RWPE1 (cell line): ENCODE data around the gene RNF220.

Source experiments
- CTCF ChIA-PET: fragments of 350-600 bp; sonication (Branson Sonifier 250); formaldehyde crosslinking; extraction: SDS; loops from one replicate; lab custom pipeline; 2021; lab: Yijun Ruan, JAX
- POLR2A ChIA-PET: fragments of 400-600 bp; formaldehyde crosslinking; extraction: SDS; loops from one replicate; lab custom pipeline; 2020; ENCODE audit warnings: antibody characterized with exemption; ENCODE audit not compliant: low non-redundant PET; lab: Yijun Ruan, JAX
- DNase-seq: peaks from one replicate; pipeline ENCODE4 v3.0.0; 2012; ENCODE audit warnings: low spot score
- H3K27ac ChIP-seq: fragments of 450-650 bp; 2 replicates; pipeline ENCODE4 v1.5.1; 2017
- CTCF ChIP-seq: fragments of 450-650 bp; conservative IDR thresholded peaks from 2 replicates; pipeline ENCODE4 v1.5.1; 2017; ENCODE audit warnings: low read depth, mild to moderate bottlenecking

RNF220 gene

GRCh38 chr1:44672254-44672955 is 267.4 kb downstream of the RNF220 start:
- ChIA-PET CTCF (interaction anchor here (0.7 kb wide), 1 partner anchor 1924 kb away, joined by 3 read pairs; no protein-coding TSS in a partner anchor), POLR2A (no interaction called here)
- TF ChIP-seq CTCF, result no peak
- no peak for DNase-seq
- no peak overlapping the region for H3K27ac ChIP-seq

- ChIA-PET POLR2A (interaction anchor here (0.6 kb wide), 1 partner anchor 8 kb away, joined by 3 read pairs; no protein-coding TSS in a partner anchor), CTCF (no interaction called here)
- DNase-seq, result no peak
- no peak for TF ChIP-seq CTCF
- H3K27ac ChIP-seq, result peak overlapping the region; percentile 93
Observed at GRCh38 chr1:44672961-44673674, 268.1 kb downstream of the RNF220 start.

GRCh38 chr1:44673675-44674112 is 268.6 kb downstream of the RNF220 start:
- DNase-seq, result no peak
- TF ChIP-seq CTCF, result no peak
- peak overlapping the region; percentile 93 for H3K27ac ChIP-seq
- POLR2A ChIA-PET, result interaction anchor here (0.5 to 0.6 kb wide), 4 partner anchors 9 to 146 kb away, joined by 3 to 6 read pairs (median 3); no protein-coding TSS in a partner anchor
- CTCF ChIA-PET, result interaction anchor here (0.6 to 0.8 kb wide), 2 partner anchors 21 to 638 kb away, joined by 3 to 4 read pairs; no protein-coding TSS in a partner anchor

- POLR2A ChIA-PET, result interaction anchor here (0.5 to 0.6 kb wide), 5 partner anchors 9 to 146 kb away, joined by 3 to 6 read pairs (median 3); no protein-coding TSS in a partner anchor
- no peak for TF ChIP-seq CTCF
- CTCF ChIA-PET, result interaction anchor here (0.6 to 0.8 kb wide), 2 partner anchors 22 to 639 kb away, joined by 3 to 4 read pairs; no protein-coding TSS in a partner anchor
Observed at GRCh38 chr1:44674113-44675000, 269.3 kb downstream of the RNF220 start, which contains the start of the genes ARMH1 and TMEM53. ARMH1 (plus strand) TSS chr1:44674714; CDS start chr1:44689698, 14,984 bp downstream. TMEM53 (minus strand) TSS chr1:44674481; CDS start chr1:44674391, 90 bp downstream.

GRCh38 chr1:44675186-44675585 is 270.1 kb downstream of the RNF220 start:
- no peak for TF ChIP-seq CTCF
- ChIA-PET POLR2A (interaction anchor here (0.6 kb wide), 1 partner anchor 13 kb away, joined by 3 read pairs; no protein-coding TSS in a partner anchor), CTCF (interaction anchor here (0.5 kb wide), 1 partner anchor 56 kb away, joined by 3 read pairs; no protein-coding TSS in a partner anchor)
- no peak overlapping the region for H3K27ac ChIP-seq
- DNase-seq, result no peak

More at GRCh38 chr1:44674113-44675000, 269.3 kb downstream of the RNF220 start, which contains the start of the genes ARMH1 and TMEM53:
- peak within 1 kb of the TSS; percentile 93 for H3K27ac ChIP-seq
- peak; percentile 99 for DNase-seq
